ENCODE measurements around the gene PPP1R3D. TPM values are rescaled to one million over a fixed set of nuclear protein-coding genes. Genes with fewer than 3 reads are reported as not detected.

The PPP1R3D gene
- total RNA-seq, 2 donors from 2014 or later = 3.9 to 6.1 TPM

DNA sequence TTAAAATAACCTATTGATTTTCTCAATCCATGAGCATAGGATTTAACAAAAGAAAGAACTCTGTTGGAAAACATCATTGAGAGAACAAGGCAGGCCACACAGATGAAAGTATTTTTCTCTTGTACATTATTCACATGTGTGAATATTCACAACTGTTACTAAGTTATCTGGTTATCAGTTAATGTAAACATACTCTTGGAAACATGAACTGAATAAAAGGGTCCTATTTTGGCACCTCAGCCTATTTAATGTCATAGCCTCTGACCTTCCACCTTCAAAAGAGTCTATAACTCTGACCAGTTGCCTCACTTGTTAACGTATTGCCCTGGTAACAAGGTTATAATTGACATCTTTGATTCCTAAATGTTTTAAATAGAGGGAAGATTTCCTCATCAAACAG, 14.7 kb downstream of the PPP1R3D start:
- H3K27ac Mint-ChIP-seq = no peak overlapping the region
- Histone ChIP-seq H3K4me3 (ENCODE audit: low read length) (no peak overlapping the region), H3K27me3 (ENCODE audit: control insufficient read depth, insufficient read depth, low read length, poor library complexity, severe bottlenecking) (no peaks in the 10 kb centered on the region), H3K4me1 (ENCODE audit: control insufficient read depth, insufficient read depth, low read length) (peaks cover 7% of the 10 kb centered on the region), H3K9me3 (ENCODE audit: control insufficient read depth, low read length) (no peaks in the 10 kb centered on the region), H3K9ac (ENCODE audit: extremely low read depth, low read length, poor library complexity, severe bottlenecking) (no peak overlapping the region), H3K36me3 (ENCODE audit: control insufficient read depth, insufficient read depth, low read length) (no peaks in the 10 kb centered on the region), H3K27ac (ENCODE audit: low read depth, low read length) (no peak overlapping the region)
- H3K4me1 Mint-ChIP-seq = no peaks in the 10 kb centered on the region
- TF ChIP-seq, protein P1, sequence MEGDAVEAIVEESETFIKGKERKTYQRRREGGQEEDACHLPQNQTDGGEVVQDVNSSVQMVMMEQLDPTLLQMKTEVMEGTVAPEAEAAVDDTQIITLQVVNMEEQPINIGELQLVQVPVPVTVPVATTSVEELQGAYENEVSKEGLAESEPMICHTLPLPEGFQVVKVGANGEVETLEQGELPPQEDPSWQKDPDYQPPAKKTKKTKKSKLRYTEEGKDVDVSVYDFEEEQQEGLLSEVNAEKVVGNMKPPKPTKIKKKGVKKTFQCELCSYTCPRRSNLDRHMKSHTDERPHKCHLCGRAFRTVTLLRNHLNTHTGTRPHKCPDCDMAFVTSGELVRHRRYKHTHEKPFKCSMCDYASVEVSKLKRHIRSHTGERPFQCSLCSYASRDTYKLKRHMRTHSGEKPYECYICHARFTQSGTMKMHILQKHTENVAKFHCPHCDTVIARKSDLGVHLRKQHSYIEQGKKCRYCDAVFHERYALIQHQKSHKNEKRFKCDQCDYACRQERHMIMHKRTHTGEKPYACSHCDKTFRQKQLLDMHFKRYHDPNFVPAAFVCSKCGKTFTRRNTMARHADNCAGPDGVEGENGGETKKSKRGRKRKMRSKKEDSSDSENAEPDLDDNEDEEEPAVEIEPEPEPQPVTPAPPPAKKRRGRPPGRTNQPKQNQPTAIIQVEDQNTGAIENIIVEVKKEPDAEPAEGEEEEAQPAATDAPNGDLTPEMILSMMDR (conservative IDR thresholded peaks at IDR 0.05) = no peak
- H3K9me3 Mint-ChIP-seq = no peaks in the 10 kb centered on the region
- no peak overlapping the region for H3K4me3 Mint-ChIP-seq
- H3K36me3 Mint-ChIP-seq (ENCODE audit: low read depth) = no peaks in the 10 kb centered on the region
- DNase-seq = no peak
- WGBS, 2 experiments (ENCODE audit: insufficient coverage in 1 of 2, insufficient read length in 1 of 2) = 89% methylated on average over 1 of the region's 1 CpG; no CpG with 5 or more reads in 1 of the 2 experiments
- H3K27me3 Mint-ChIP-seq (ENCODE audit: insufficient read depth) = no peaks in the 10 kb centered on the region

DNA sequence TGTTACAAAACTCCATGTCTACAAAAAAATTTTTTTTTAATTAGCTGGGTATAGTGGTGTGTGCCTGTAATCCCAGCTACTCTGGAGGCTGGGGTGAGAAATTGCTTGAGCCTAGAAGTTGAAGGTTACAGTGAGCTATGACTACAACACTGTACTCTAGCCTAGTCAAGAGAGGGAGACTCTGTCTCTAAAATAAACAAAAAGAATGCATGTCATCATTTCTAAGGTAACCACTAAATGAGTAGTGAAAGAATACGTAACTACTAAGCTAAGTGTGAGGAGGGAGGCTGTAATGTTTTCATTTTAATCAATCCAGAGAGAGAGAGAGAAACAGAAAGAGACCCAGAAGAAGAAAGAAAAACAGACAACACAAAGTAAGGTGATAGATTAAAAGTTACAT, 16.6 kb downstream of the PPP1R3D start:
- Histone ChIP-seq H3K36me3 (ENCODE audit: control insufficient read depth, insufficient read depth, low read length) (no peaks in the 10 kb centered on the region), H3K4me3 (ENCODE audit: low read length) (no peak overlapping the region), H3K9me3 (ENCODE audit: control insufficient read depth, low read length) (no peaks in the 10 kb centered on the region), H3K27ac (ENCODE audit: low read depth, low read length) (no peak overlapping the region), H3K4me1 (ENCODE audit: control insufficient read depth, insufficient read depth, low read length) (peaks cover 7% of the 10 kb centered on the region), H3K27me3 (ENCODE audit: control insufficient read depth, insufficient read depth, low read length, poor library complexity, severe bottlenecking) (no peaks in the 10 kb centered on the region), H3K9ac (ENCODE audit: extremely low read depth, low read length, poor library complexity, severe bottlenecking) (no peak overlapping the region)
- TF ChIP-seq, protein P1 (conservative IDR thresholded peaks at IDR 0.05) = no peak
- Mint-ChIP-seq H3K36me3 (ENCODE audit: low read depth) (no peaks in the 10 kb centered on the region), H3K9me3 (no peaks in the 10 kb centered on the region), H3K27me3 (ENCODE audit: insufficient read depth) (no peaks in the 10 kb centered on the region), H3K4me1 (no peaks in the 10 kb centered on the region), H3K4me3 (no peak overlapping the region), H3K27ac (no peak overlapping the region)
- 100% methylated on average over 1 of the region's 1 CpG; no CpG with 5 or more reads in 1 of the 2 experiments for WGBS, 2 experiments (ENCODE audit: insufficient coverage in 1 of 2, insufficient read length in 1 of 2)
- no peak for DNase-seq

DNA sequence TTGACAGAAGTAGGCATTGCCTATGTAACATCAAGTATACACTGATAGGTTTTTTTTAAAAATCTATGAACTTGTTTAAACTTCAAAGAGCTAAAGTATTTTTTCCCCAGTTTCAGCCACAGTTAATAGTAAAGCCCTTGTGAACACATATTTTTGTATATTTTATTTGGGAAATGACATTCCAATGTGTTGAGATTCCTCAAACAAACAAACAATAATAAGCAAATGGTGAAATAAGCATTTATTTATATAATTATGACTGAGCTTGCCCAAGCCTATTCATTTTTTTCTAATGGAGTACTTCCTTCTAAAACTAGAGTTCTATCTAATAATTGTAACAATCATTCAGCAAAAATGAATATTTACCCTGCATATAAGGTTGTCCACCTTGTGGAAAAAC, 19.2 kb downstream of the PPP1R3D start:
- Mint-ChIP-seq H3K4me1 (no peaks in the 10 kb centered on the region), H3K27ac (no peak overlapping the region), H3K9me3 (no peaks in the 10 kb centered on the region), H3K36me3 (ENCODE audit: low read depth) (no peaks in the 10 kb centered on the region), H3K4me3 (no peak overlapping the region), H3K27me3 (ENCODE audit: insufficient read depth) (no peaks in the 10 kb centered on the region)
- Histone ChIP-seq H3K9ac (ENCODE audit: extremely low read depth, low read length, poor library complexity, severe bottlenecking) (no peak overlapping the region), H3K4me1 (ENCODE audit: control insufficient read depth, insufficient read depth, low read length) (peaks cover 5% of the 10 kb centered on the region), H3K9me3 (ENCODE audit: control insufficient read depth, low read length) (no peaks in the 10 kb centered on the region), H3K27ac (ENCODE audit: low read depth, low read length) (no peak overlapping the region), H3K4me3 (ENCODE audit: low read length) (no peak overlapping the region), H3K27me3 (ENCODE audit: control insufficient read depth, insufficient read depth, low read length, poor library complexity, severe bottlenecking) (no peaks in the 10 kb centered on the region), H3K36me3 (ENCODE audit: control insufficient read depth, insufficient read depth, low read length) (no peaks in the 10 kb centered on the region)
- TF ChIP-seq, protein P1 (conservative IDR thresholded peaks at IDR 0.05) = no peak
- no peak for DNase-seq

All from endodermal cell (in vitro differentiated cells).